Measurements from ENCODE around the gene PER2.

Gene PER2

DNA sequence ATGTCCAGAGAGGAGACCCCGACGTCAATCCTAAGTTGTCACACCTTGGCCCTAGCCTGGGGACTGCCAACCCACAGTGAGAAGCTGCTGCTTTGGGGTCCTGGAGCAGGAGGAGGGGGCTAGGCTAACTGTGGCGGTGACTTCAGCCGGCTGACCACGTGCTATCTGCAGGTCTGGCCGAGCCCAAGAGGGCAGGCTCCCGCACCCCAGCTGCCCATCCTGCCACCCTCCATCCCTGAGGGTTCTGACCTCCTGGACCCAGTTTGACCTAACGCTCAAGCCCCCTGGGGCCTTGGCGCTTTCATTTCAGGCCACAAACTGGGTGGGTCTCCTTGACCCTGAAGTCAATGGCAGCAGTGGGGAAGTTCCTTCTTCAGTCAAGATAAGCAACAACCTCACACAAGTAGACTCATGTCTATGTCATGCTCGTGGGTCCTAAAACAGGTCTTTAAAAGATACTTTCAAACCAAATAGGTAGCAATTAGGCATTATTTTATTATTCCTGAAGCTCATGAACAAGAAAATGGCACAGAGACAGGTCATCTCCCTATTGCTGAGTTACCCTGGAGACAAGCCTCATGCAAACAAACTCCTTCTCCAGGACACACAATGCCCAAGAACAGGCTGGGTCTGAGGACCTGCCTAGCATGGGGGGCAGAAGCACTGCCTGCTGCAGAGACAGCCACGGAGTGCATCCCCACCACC is 50.8 kb downstream of the PER2 start:
- DNase-seq (ENCODE audit: extremely low spot score) = no peak
- TF ChIP-seq, protein P1, sequence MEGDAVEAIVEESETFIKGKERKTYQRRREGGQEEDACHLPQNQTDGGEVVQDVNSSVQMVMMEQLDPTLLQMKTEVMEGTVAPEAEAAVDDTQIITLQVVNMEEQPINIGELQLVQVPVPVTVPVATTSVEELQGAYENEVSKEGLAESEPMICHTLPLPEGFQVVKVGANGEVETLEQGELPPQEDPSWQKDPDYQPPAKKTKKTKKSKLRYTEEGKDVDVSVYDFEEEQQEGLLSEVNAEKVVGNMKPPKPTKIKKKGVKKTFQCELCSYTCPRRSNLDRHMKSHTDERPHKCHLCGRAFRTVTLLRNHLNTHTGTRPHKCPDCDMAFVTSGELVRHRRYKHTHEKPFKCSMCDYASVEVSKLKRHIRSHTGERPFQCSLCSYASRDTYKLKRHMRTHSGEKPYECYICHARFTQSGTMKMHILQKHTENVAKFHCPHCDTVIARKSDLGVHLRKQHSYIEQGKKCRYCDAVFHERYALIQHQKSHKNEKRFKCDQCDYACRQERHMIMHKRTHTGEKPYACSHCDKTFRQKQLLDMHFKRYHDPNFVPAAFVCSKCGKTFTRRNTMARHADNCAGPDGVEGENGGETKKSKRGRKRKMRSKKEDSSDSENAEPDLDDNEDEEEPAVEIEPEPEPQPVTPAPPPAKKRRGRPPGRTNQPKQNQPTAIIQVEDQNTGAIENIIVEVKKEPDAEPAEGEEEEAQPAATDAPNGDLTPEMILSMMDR (IDR thresholded peaks at IDR 0.05; ENCODE audit: control extremely low read depth, extremely low read depth, low read depth, missing control alignments) = no peak
- CTCF ChIA-PET = interaction anchor here (0.9 to 3.0 kb wide), 4 partner anchors 12 to 36 kb away, joined by 4 to 10 read pairs (median 4); no protein-coding TSS in a partner anchor
- POLR2A ChIA-PET = interaction anchor here (0.6 kb wide), 1 partner anchor 46 kb away, joined by 6 read pairs; no protein-coding TSS in a partner anchor

- CTCF ChIA-PET = interaction anchor here (0.9 to 3.0 kb wide), 5 partner anchors 11 to 35 kb away, joined by 3 to 10 read pairs (median 4); no protein-coding TSS in a partner anchor
- POLR2A ChIA-PET = no interaction called here
- TF ChIP-seq, protein P1 (IDR thresholded peaks at IDR 0.05; ENCODE audit: control extremely low read depth, extremely low read depth, low read depth, missing control alignments) = no peak
- no peak for DNase-seq (ENCODE audit: extremely low spot score)
Observed at GRCh38 chr2:238236571-238236970, 51.8 kb downstream of the PER2 start.

DNA sequence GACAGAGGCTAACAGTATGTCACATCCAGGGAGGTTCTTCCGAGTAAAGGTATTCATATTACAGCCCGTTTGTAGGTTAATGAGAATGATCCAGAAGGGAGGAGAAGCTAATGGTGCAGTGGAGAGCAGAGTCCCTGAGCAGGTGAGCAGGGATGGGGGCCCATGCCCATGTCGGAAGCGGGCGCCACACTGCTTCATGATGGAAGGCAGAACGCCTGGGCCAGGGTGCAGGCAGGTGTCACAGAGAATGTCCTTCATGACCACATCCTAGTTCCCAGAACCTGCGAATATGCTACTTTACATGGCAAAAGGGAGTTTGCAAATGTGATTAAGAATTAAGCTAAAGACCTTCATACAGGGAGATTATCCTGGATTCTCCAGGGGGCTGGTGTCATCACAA is 52.6 kb downstream of the PER2 start:
- no peak for DNase-seq (ENCODE audit: extremely low spot score)
- TF ChIP-seq, protein P1 (IDR thresholded peaks at IDR 0.05; ENCODE audit: control extremely low read depth, extremely low read depth, low read depth, missing control alignments) = no peak
- ChIA-PET POLR2A (no interaction called here), CTCF (interaction anchor here (1.1 to 3.0 kb wide), 2 partner anchors 15 to 27 kb away, joined by 3 to 10 read pairs; no protein-coding TSS in a partner anchor)

GRCh38 chr2:238235331-238235732 is 53.1 kb downstream of the PER2 start:
- no peak for DNase-seq (ENCODE audit: extremely low spot score)
- CTCF ChIA-PET = interaction anchor here (1.1 kb wide), 1 partner anchor 15 kb away, joined by 3 read pairs; no protein-coding TSS in a partner anchor
- POLR2A ChIA-PET = no interaction called here
- TF ChIP-seq, protein P1 (IDR thresholded peaks at IDR 0.05; ENCODE audit: control extremely low read depth, extremely low read depth, low read depth, missing control alignments) = no peak

- TF ChIP-seq, protein P1 (IDR thresholded peaks at IDR 0.05; ENCODE audit: control extremely low read depth, extremely low read depth, low read depth, missing control alignments) = no peak
- CTCF ChIA-PET = no interaction called here
- DNase-seq (ENCODE audit: extremely low spot score) = no peak
- POLR2A ChIA-PET = no interaction called here
Observed at GRCh38 chr2:238233625-238234024, 54.8 kb downstream of the PER2 start.

DNA sequence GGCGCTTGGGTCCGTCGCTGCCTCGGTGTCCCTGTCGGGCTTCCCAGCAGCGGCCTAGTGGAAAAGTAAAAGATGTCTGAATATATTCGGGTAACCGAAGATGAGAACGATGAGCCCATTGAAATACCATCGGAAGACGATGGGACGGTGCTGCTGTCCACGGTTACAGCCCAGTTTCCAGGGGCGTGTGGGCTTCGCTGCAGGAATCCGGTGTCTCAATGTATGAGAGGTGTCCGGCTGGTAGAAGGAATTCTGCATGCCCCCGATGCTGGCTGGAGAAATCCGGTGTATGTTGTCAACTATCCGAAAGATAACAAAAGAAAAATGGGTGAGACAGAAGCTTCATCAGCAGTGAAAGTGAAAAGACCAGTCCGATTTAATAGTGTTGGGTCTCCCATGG is 56.6 kb downstream of the PER2 start:
- POLR2A ChIA-PET = no interaction called here
- CTCF ChIA-PET = interaction anchor here (1.0 to 2.6 kb wide), 4 partner anchors 10 to 33 kb away, joined by 3 to 10 read pairs (median 3); no protein-coding TSS in a partner anchor
- TF ChIP-seq, protein P1 (IDR thresholded peaks at IDR 0.05; ENCODE audit: control extremely low read depth, extremely low read depth, low read depth, missing control alignments) = no peak
- DNase-seq (ENCODE audit: extremely low spot score) = no peak

Measured in GM10248 (cell line).